Fibroblast of lung (primary cell): ENCODE data around the gene NOB1. TPM values are rescaled to one million over a fixed set of nuclear protein-coding genes. Genes with fewer than 3 reads are reported as not detected.

Source experiments
- DNase-seq, 2 donors: peaks; one replicate each; pipeline versions ENCODE4 v3.0.0 to v3.0.0-alpha.2; 2010; ENCODE audit warnings: low read depth in 2 of 2
- H2AFZ ChIP-seq: 2 replicates; pipeline ENCODE4 v1.5.1; 2012; ENCODE audit warnings: low read length, control low read depth, inconsistent platforms
- H3K27ac ChIP-seq: 2 replicates; pipeline ENCODE4 v1.5.1; 2011; ENCODE audit warnings: low read length, control low read depth; ENCODE audit not compliant: insufficient read depth
- H3K27me3 ChIP-seq: 2 replicates; pipeline ENCODE4 v1.5.1; 2011; ENCODE audit warnings: mild to moderate bottlenecking, low read length; ENCODE audit not compliant: control insufficient read depth, insufficient read depth
- H3K36me3 ChIP-seq: 2 replicates; pipeline ENCODE4 v1.5.1; 2011; ENCODE audit warnings: low read length; ENCODE audit not compliant: control insufficient read depth, insufficient read depth
- H3K4me1 ChIP-seq: 2 replicates; pipeline ENCODE4 v1.5.1; 2011; ENCODE audit warnings: low read length; ENCODE audit not compliant: control insufficient read depth, insufficient read depth; ENCODE audit errors: extremely low read depth
- H3K4me2 ChIP-seq: 2 replicates; pipeline ENCODE4 v1.5.1; 2011; ENCODE audit warnings: low read length, control low read depth; ENCODE audit not compliant: insufficient read depth; ENCODE audit errors: extremely low read depth
- H3K4me3 ChIP-seq, 4 experiments: fragments of 200-600 bp in 1 of 4; sonication (generic) in 1 of 4; replicated peaks in 1 of 4; 2 replicates each; pipeline ENCODE4 v1.5.1; 2011 to 2016; ENCODE audit warnings: low read length in 4 of 4, low read depth in 3 of 4, mild to moderate bottlenecking in 3 of 4, control low read depth in 2 of 4, inconsistent platforms in 1 of 4, mixed read lengths in 1 of 4; ENCODE audit not compliant: insufficient read depth in 1 of 4; ENCODE audit errors: control extremely low read depth in 1 of 4
- H3K79me2 ChIP-seq: 2 replicates; pipeline ENCODE4 v1.5.1; 2012; ENCODE audit warnings: mild to moderate bottlenecking, low read length, inconsistent platforms; ENCODE audit not compliant: control insufficient read depth, insufficient read depth
- H3K9ac ChIP-seq: 2 replicates; pipeline ENCODE4 v1.5.1; 2011; ENCODE audit warnings: mild to moderate bottlenecking, low read length, control low read depth; ENCODE audit not compliant: insufficient read depth
- H3K9me3 ChIP-seq: 2 replicates; pipeline ENCODE4 v1.5.1; 2012; ENCODE audit warnings: low read depth, low read length; ENCODE audit not compliant: control insufficient read depth, insufficient read depth
- H4K20me1 ChIP-seq: 2 replicates; pipeline ENCODE4 v1.5.1; 2011; ENCODE audit warnings: low read length; ENCODE audit not compliant: control insufficient read depth, insufficient read depth; ENCODE audit errors: extremely low read depth
- CTCF ChIP-seq, 2 donors: IDR thresholded peaks in 1 of 2; conservative IDR thresholded peaks in 1 of 2; 1 replicate in 1 of 2; 2 replicates in 1 of 2; pipeline ENCODE4 v1.5.1; 2011 to 2012; ENCODE audit warnings: low read length in 2 of 2, control low read depth in 1 of 2, inconsistent platforms in 1 of 2, low read depth in 1 of 2, mild to moderate bottlenecking in 1 of 2
- EZH2 ChIP-seq: IDR thresholded peaks from 2 replicates; pipeline ENCODE4 v1.5.1; 2012; ENCODE audit warnings: low read length, control low read depth, mild to moderate bottlenecking; ENCODE audit errors: missing control alignments
- polyA plus RNA-seq, 2 donors: library from polyadenylated mRNA; depleted of rRNA in 1 of 2; stranded (reverse) in 1 of 2; unstranded in 1 of 2; fragments of >200 nt; gene quantifications; 2 replicates each; pipeline ENCODE4 v1.2.1, GENCODE V29; 2011 to 2012; ENCODE audit warnings: missing spikeins in 1 of 2
- total RNA-seq: library from RNA; depleted of rRNA; stranded (reverse); fragments of >200 nt; gene quantifications from 2 replicates; pipeline ENCODE4 v1.2.1, GENCODE V29; 2014

The NOB1 gene
- total and polyA plus RNA-seq, 2 donors (not counting 1 experiment from before 2014, with no cell fraction given) = 25.1 to 45.0 TPM

- no peak for TF ChIP-seq EZH2
- TF ChIP-seq CTCF (conservative IDR thresholded peaks at IDR 0.05 in 1 of 2, IDR thresholded peaks at IDR 0.05 in 1 of 2; ENCODE audit: low read depth in 1 of 2, low read length in 2 of 2) = peak; percentile 50 to 54
Measured at GRCh38 chr16:69798466-69798865, 43.7 kb upstream of the NOB1 start.

GRCh38 chr16:69796285-69797118 is 41.8 kb upstream of the NOB1 start:
- Histone ChIP-seq H3K27me3 (no peaks in the 10 kb centered on the region), H3K4me3 (no peak overlapping the region), H4K20me1 (no peaks in the 10 kb centered on the region), H3K79me2 (no peaks in the 10 kb centered on the region), H3K36me3 (peaks cover 5% of the 10 kb centered on the region), H3K9me3 (no peaks in the 10 kb centered on the region), H3K4me1 (peaks cover 5% of the 10 kb centered on the region), H3K4me2 (peak overlapping the region; percentile 23), H3K9ac (no peak overlapping the region), H2AFZ (no peak overlapping the region), H3K27ac (no peak overlapping the region)
- no peak for TF ChIP-seq EZH2
- peak; percentile 84 to 91 for TF ChIP-seq CTCF (conservative IDR thresholded peaks at IDR 0.05 in 1 of 2, IDR thresholded peaks at IDR 0.05 in 1 of 2; ENCODE audit: low read depth in 1 of 2, low read length in 2 of 2)
- DNase-seq = peak; percentile 63 to 84

More at GRCh38 chr16:69798466-69798865, 43.7 kb upstream of the NOB1 start:
- H3K4me3 ChIP-seq = no peak overlapping the region
- H2AFZ ChIP-seq = no peak overlapping the region
- H3K36me3 ChIP-seq = peaks cover 5% of the 10 kb centered on the region
- peak; percentile 7 to 21 for DNase-seq
- H3K79me2 ChIP-seq = no peaks in the 10 kb centered on the region
- peaks cover 5% of the 10 kb centered on the region for H3K4me1 ChIP-seq
- H4K20me1 ChIP-seq = no peaks in the 10 kb centered on the region
- no peaks in the 10 kb centered on the region for H3K9me3 ChIP-seq
- H3K27ac ChIP-seq = no peak overlapping the region
- no peak overlapping the region for H3K4me2 ChIP-seq
- H3K9ac ChIP-seq = no peak overlapping the region
- no peaks in the 10 kb centered on the region for H3K27me3 ChIP-seq

DNA sequence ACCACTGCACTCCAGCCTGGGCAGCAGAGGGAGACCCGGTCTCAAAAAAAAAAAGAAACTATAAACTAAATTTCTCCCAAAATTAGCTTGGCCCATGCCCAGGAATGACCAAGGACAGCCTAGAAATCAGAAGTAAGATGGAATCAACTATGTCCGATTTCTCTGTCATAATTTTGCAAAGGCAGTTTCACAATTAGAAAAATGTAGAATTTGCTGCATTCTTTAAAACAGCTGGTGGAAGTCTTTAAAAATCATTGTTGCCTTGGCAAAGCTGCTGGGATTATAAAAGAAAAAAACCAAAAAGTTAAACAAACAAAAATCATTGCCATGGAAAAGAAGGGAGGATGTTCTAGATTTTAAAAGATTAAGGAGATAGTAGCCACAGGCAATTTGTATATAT is 39.8 kb upstream of the NOB1 start:
- Histone ChIP-seq H3K36me3 (peaks cover 2% of the 10 kb centered on the region), H3K4me2 (no peak overlapping the region), H4K20me1 (no peaks in the 10 kb centered on the region), H3K79me2 (no peaks in the 10 kb centered on the region), H3K4me1 (peaks cover 5% of the 10 kb centered on the region), H2AFZ (no peak overlapping the region), H3K9ac (no peak overlapping the region), H3K27me3 (no peaks in the 10 kb centered on the region), H3K4me3 (no peak overlapping the region), H3K27ac (no peak overlapping the region), H3K9me3 (no peaks in the 10 kb centered on the region)
- DNase-seq = no peak
- no peak for TF ChIP-seq CTCF (conservative IDR thresholded peaks at IDR 0.05 in 1 of 2, IDR thresholded peaks at IDR 0.05 in 1 of 2; ENCODE audit: low read depth in 1 of 2, low read length in 2 of 2)
- no peak for TF ChIP-seq EZH2
